PC-9 (cell line): ENCODE data around the gene PRXL2B.

Experiments
- EZH2 ChIP-seq: fragments of 200-600 bp; sonication (generic); IDR thresholded peaks from 2 replicates; pipeline ENCODE4 v1.8.0; 2017; ENCODE audit warnings: antibody characterized with exemption, low read depth
- TF ChIP-seq, protein P1 (sequence below): fragments of 200-600 bp; sonication (generic); conservative IDR thresholded peaks from 2 replicates; pipeline ENCODE4 v1.6.1; 2017; ENCODE audit warnings: mixed run types, antibody characterized with exemption, mild to moderate bottlenecking, moderate library complexity

DNA sequence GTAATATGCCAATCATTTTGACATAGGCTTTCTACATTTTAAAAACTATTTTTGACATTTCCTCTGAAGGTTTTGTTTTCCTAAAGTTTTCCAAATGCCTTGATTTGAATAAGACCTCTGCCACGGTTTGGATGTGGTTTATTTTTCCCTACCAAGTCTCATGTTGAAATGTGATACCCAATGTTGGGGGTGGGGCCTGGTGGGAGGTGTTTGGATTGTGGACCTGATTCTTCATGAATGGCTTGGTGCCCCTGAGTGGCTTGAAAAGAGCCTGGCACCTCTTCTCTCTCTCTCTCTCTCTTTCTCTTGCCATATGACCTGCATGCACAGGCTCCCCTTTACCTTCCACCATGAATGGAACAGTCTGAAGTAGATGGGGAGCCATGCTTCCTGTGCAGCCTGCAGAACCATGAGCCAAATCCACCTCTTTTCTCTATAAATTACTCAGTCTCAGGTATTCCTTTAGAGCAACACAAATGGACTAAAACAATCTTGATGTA is 31.4 kb downstream of the PRXL2B start:
- TF ChIP-seq, protein P1, sequence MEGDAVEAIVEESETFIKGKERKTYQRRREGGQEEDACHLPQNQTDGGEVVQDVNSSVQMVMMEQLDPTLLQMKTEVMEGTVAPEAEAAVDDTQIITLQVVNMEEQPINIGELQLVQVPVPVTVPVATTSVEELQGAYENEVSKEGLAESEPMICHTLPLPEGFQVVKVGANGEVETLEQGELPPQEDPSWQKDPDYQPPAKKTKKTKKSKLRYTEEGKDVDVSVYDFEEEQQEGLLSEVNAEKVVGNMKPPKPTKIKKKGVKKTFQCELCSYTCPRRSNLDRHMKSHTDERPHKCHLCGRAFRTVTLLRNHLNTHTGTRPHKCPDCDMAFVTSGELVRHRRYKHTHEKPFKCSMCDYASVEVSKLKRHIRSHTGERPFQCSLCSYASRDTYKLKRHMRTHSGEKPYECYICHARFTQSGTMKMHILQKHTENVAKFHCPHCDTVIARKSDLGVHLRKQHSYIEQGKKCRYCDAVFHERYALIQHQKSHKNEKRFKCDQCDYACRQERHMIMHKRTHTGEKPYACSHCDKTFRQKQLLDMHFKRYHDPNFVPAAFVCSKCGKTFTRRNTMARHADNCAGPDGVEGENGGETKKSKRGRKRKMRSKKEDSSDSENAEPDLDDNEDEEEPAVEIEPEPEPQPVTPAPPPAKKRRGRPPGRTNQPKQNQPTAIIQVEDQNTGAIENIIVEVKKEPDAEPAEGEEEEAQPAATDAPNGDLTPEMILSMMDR, result no peak
- no peak for TF ChIP-seq EZH2
